Effector CD4-positive, alpha-beta T cell (primary cell): Measurements from ENCODE around the gene LITAF.
"Not testable (repeated sequence)": the region's sequence is repeated elsewhere in the genome, so short reads cannot be mapped to it uniquely, and the experiment has no call there.

Source experiments
- DNase-seq: peaks from one replicate; pipeline ENCODE4 v3.0.0-alpha.2; 2020

The LITAF gene

GRCh38 chr16:11597235-11598095 is 10.7 kb upstream of the LITAF start:
- DNase-seq: no peak

- DNase-seq: no peak
Measured at GRCh38 chr16:11596572-11597226, 10.0 kb upstream of the LITAF start.

DNA sequence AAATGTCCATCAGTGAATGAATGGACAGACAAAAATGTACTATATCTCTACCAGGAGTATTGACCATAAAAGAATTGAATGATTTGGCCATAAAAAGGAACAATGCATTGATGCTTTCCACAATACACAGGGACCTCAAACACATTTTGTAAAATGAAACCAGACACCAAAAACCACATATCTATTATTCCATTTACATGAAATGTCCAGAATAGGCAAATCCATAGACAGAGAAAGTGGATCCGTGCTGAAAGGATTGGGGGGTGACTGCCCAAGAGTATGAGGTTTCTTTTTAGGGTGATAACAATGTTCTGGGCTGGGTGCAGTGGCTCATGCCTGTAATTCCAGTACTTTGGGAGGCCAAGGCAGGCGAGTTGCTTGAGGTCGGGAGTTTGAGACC is 6.9 kb upstream of the LITAF start:
- DNase-seq: no peak

- DNase-seq: not testable (repeated sequence)
Measured at GRCh38 chr16:11593076-11593475, 6.4 kb upstream of the LITAF start.

DNA sequence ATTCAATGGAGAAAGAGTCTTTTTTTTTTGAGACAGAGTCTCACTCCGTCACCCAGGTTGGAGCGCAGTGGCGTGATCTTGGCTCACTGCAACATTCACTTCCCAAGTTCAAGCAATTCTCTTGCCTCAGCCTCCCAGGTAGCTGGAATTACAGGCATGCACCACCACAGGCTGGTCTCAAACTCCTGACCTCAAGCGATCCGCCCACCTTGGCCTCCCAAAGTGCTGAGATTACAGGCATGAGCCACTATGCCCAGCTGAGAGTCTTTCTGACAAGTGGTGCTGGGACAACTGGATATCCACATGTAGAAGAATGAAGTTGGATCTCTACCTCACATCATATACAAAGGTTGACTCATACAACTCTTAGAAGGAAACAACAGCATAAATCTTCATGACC is 4.9 kb upstream of the LITAF start:
- not testable (repeated sequence) for DNase-seq

DNA sequence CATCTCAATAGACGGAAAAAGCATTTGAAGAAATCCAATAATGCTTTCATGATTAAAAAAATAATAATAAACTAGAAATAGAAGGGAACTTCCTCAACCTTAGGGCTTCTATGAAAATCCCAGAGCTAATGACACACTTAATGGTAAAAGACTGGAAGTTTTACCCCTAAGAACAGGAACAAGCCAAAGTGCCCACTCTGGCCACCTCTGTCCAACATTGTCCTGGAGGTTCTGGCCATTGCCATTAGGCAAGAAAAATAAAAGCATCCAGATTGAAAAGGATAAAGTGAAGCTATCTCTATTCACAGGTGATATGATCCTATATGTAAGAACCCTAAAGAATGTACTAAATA is 2.5 kb upstream of the LITAF start:
- DNase-seq: no peak

GRCh38 chr16:11588321-11589197 is 1.8 kb upstream of the LITAF start:
- DNase-seq: no peak

- no peak for DNase-seq
Measured at GRCh38 chr16:11587643-11588247, 1.0 kb upstream of the LITAF start.

DNA sequence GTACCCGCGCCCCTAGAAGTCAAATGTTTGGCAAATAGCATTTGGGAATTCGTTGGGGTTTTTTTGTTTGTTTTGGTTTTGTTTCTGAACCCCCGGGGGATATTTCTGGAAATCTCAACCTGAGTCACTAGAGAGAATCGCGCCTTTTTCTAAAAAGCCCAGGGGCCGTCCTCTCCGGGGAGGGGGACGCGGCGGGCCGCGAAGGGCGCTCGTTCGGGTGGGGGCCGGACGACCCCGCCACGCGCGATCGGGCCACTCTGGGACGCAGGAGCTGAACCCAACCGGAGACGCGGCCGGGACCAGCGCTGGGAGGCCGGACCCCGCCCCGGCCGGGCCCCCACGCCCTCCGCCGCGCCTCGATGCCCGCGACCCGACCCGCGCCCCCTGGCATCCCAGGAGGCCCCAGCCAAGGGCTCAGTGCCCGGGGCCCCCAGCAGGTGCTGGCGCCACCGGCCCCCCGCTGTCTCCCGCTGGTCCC is 302 bp downstream of the LITAF start:
- no peak for DNase-seq

- no peak for DNase-seq
Measured at GRCh38 chr16:11585460-11586377, 1.0 kb downstream of the LITAF start.

GRCh38 chr16:11583889-11584565 is 2.7 kb downstream of the LITAF start:
- no peak for DNase-seq

GRCh38 chr16:11583166-11583565 is 3.6 kb downstream of the LITAF start:
- DNase-seq: no peak

GRCh38 chr16:11582157-11582814 is 4.4 kb downstream of the LITAF start:
- no peak for DNase-seq

DNA sequence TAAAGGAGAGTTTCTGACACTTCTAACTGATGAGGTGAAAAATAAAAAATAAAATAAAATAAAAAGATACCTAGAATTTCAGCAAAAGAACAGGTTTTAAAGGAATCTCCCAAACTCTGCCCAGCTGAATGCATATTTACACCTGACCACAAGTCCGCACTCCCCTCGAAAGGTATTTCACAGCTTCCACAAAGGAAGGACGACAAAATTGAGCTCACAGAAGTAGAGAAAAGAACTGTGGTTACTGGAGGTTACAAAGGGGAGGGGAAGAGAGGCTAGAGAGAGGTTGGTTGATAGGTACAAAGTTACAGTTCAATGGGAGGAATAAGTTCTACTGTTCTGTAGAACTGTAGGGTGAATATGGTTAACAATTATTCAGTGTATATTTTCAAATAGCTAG is 5.0 kb downstream of the LITAF start:
- no peak for DNase-seq

GRCh38 chr16:11580451-11581086 is 6.2 kb downstream of the LITAF start:
- DNase-seq: no peak

DNA sequence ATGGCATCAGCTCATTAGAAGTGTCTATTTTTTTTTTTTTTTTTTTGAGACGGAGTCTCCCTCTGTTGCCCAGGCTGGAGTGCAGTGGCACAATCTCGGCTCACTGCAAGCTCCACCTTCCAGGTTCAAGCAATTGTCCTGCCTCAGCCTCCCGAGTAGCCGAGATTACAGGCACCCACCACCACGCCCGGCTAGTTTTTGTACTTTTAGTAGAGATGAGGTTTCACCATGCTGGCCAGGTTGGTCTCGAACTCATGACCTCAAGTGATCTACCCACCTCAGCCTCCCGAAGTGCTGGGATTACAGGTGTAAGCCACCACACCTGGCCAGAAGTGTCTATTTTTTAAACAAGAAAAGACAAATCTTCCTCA is 9.4 kb downstream of the LITAF start:
- not testable (repeated sequence) for DNase-seq

DNA sequence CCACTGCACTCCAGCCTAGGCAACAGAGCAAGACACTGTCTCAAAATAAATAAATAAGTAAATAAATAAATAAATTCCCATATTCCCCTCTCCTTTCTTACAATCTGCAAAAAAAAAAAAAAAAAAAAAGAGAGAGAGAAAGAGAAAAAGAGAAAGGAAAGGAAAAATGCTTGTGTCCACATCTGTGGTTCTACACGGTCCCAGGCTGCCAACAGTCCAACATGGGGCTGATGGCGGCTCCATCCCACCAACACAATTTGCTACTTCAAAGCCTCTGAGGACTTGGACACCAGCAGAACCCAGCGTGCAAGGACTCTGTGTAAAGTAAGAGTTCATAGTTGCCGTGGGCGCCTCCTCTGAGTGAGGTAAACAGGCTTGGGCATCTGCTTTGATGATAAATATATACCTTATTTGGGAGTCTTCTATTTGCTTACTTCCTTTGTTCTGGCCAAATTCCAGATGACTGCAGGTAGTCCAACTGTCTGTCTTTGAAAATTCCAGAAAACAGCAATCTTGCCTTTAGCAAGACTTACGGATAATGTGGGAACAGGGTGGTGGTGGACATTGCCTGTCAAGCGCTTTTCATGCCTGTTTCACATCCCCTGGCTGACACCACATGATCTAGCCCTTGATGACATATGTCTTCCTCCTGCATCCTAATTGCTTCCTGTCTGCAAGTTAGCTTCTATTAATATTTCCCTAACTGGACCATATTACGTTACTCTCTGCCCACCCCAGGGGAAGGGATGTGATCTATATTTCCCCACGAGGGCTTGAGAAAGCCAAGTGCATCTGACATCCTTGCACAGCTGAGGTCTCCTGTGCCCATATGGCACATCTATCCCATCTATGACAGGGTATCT is 10.1 kb downstream of the LITAF start:
- DNase-seq: no peak

- no peak for DNase-seq
Measured at GRCh38 chr16:11575223-11575589, 11.5 kb downstream of the LITAF start.
